Ascending aorta (tissue), 2 donors: ENCODE measurements around the gene TSEN2. TPM values are rescaled to one million over a fixed set of nuclear protein-coding genes. Genes with fewer than 3 reads are reported as not detected.

Source experiments
- DNase-seq, 2 donors: peaks; one replicate each; pipeline ENCODE4 v3.0.0-alpha.2; 2019; ENCODE audit warnings: low spot score in 2 of 2
- H3K27ac ChIP-seq, 2 donors: fragments of 200-600 bp; sonication (generic); one replicate each; pipeline ENCODE4 v1.5.1; 2016 to 2017; ENCODE audit warnings: mild to moderate bottlenecking in 1 of 2
- H3K27me3 ChIP-seq: fragments of 200-600 bp; sonication (generic); one replicate; pipeline ENCODE4 v1.5.1; 2017
- H3K36me3 ChIP-seq, 2 donors: fragments of 200-600 bp; sonication (generic); one replicate each; pipeline ENCODE4 v1.5.1; 2016
- H3K4me1 ChIP-seq, 2 donors: fragments of 200-600 bp; sonication (generic); one replicate each; pipeline ENCODE4 v1.5.1; 2016 to 2017; ENCODE audit warnings: mild to moderate bottlenecking in 1 of 2
- H3K4me3 ChIP-seq, 2 donors: fragments of 200-600 bp; sonication (generic); one replicate each; pipeline ENCODE4 v1.5.1; 2016 to 2017; ENCODE audit warnings: mild to moderate bottlenecking in 1 of 2
- H3K9me3 ChIP-seq, 2 donors: fragments of 200-600 bp; sonication (generic); one replicate each; pipeline ENCODE4 v1.5.1; 2016
- intact Hi-C: fragments of 100-400 bp; cut with DNase I; formaldehyde crosslinking; loops from one replicate; pipeline ENCODE4 v1.15.1; 2023
- total RNA-seq: library from RNA; depleted of rRNA; stranded (reverse); fragments of >200 nt; gene quantifications from one replicate; pipeline ENCODE4 v1.1.0, GENCODE V29; 2016
- TF ChIP-seq, protein P1 (sequence below), 3 experiments: fragments of 200-600 bp in 2 of 3; fragments of 450-650 bp in 1 of 3; sonication (generic) in 2 of 3; IDR thresholded peaks; one replicate each; pipeline ENCODE4 v1.5.1; 2016 to 2019; ENCODE audit warnings: antibody characterized with exemption in 3 of 3, mild to moderate bottlenecking in 1 of 3, moderate library complexity in 1 of 3

The TSEN2 gene
- total RNA-seq, 1 donor from 2014 or later: 6.3 TPM

DNA sequence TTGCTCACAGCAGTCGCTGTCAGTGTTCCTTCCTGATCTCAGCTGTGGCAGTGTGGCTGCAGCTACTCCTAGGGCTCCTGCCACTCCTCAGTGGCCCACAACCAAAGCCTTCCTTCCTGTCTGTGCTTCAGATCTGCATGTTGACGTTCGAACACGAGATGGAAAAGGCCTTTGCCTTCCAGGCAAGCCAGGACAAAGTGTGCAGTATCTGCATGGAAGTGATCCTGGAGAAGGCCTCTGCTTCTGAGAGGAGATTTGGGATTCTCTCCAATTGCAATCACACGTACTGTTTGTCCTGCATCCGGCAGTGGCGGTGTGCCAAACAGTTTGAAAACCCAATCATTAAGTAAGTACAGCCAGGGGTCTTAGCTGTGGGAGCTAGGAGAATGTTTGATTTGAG is 90.4 kb downstream of the TSEN2 start:
- Histone ChIP-seq H3K36me3 (peaks cover 85 to 98% of the 10 kb centered on the region in 2 donors), H3K27ac (no peak overlapping the region), H3K4me3 (no peak overlapping the region), H3K27me3 (no peaks in the 10 kb centered on the region), H3K4me1 (no peaks in the 10 kb centered on the region), H3K9me3 (no peaks in the 10 kb centered on the region)
- no peak for DNase-seq
- TF ChIP-seq, protein P1, sequence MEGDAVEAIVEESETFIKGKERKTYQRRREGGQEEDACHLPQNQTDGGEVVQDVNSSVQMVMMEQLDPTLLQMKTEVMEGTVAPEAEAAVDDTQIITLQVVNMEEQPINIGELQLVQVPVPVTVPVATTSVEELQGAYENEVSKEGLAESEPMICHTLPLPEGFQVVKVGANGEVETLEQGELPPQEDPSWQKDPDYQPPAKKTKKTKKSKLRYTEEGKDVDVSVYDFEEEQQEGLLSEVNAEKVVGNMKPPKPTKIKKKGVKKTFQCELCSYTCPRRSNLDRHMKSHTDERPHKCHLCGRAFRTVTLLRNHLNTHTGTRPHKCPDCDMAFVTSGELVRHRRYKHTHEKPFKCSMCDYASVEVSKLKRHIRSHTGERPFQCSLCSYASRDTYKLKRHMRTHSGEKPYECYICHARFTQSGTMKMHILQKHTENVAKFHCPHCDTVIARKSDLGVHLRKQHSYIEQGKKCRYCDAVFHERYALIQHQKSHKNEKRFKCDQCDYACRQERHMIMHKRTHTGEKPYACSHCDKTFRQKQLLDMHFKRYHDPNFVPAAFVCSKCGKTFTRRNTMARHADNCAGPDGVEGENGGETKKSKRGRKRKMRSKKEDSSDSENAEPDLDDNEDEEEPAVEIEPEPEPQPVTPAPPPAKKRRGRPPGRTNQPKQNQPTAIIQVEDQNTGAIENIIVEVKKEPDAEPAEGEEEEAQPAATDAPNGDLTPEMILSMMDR (IDR thresholded peaks at IDR 0.05): no peak
- intact Hi-C loops: no loop called here

- H3K27me3 ChIP-seq: no peaks in the 10 kb centered on the region
- intact Hi-C loops: no loop called here
- TF ChIP-seq, protein P1 (IDR thresholded peaks at IDR 0.05): no peak
- DNase-seq: no peak
- H3K36me3 ChIP-seq: peaks cover 77 to 97% of the 10 kb centered on the region in 2 donors
- peaks cover 0 to 2% of the 10 kb centered on the region in 2 donors for H3K4me1 ChIP-seq
- H3K27ac ChIP-seq: no peak overlapping the region
- no peak overlapping the region for H3K4me3 ChIP-seq
- no peaks in the 10 kb centered on the region for H3K9me3 ChIP-seq
Measured at GRCh38 chr3:12577379-12577778, 93.1 kb downstream of the TSEN2 start.

DNA sequence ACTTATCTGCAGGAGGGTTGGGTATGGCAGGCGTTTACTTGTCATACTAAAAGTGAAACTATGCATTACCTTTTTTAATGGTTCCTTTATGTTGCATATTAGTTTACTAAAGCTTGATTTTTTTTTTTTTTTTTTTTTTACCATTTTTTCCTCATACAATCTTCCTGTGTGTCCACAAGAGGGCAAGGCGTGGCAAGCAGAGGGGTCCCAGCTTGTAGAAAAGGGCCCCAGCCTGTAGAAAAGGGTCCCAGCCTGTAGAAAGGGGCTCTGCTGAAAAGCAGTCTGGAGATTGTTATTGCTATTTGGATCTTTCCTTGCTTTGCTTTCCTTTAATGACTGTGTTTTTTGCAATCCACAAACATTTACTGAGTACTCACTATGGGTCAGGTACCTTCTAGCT is 94.5 kb downstream of the TSEN2 start:
- no peak for DNase-seq
- intact Hi-C loops: no loop called here
- Histone ChIP-seq H3K4me3 (no peak overlapping the region), H3K4me1 (peaks cover 0 to 2% of the 10 kb centered on the region in 2 donors), H3K27ac (no peak overlapping the region), H3K36me3 (peaks cover 73 to 97% of the 10 kb centered on the region in 2 donors), H3K27me3 (no peaks in the 10 kb centered on the region), H3K9me3 (no peaks in the 10 kb centered on the region)
- TF ChIP-seq, protein P1 (IDR thresholded peaks at IDR 0.05): no peak

DNA sequence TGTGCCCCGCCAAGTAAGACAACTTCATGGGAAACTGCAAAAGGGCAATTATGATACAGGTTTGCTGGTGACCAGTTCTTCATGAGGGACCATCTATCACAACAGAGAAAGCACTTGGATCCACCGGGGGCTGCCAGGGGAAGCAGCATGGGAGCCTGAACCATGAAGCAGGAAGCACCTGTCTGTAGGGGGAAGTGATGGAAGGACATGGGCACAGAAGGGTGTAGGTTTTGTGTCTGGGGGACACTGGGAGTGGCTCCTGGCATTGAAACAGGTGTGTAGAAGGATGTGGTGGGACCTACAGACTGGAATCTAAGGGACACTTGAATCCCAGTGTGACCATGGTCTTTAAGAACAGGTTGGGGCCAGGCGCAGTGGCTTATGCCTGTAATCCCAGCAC is 95.2 kb downstream of the TSEN2 start:
- no peak for DNase-seq
- H3K36me3 ChIP-seq: peaks cover 73 to 97% of the 10 kb centered on the region in 2 donors

GRCh38 chr3:12579905-12580304 is 95.6 kb downstream of the TSEN2 start:
- Histone ChIP-seq H3K4me1 (peaks cover 0 to 2% of the 10 kb centered on the region in 2 donors), H3K4me3 (no peak overlapping the region), H3K27me3 (no peaks in the 10 kb centered on the region), H3K27ac (peak overlapping the region; percentile 15 to 27), H3K36me3 (peaks cover 73 to 97% of the 10 kb centered on the region in 2 donors), H3K9me3 (no peaks in the 10 kb centered on the region)
- TF ChIP-seq, protein P1 (IDR thresholded peaks at IDR 0.05): no peak
- DNase-seq: no peak
- intact Hi-C loops: no loop called here

More for the DNA sequence above, 95.2 kb downstream of the TSEN2 start:
- TF ChIP-seq, protein P1 (IDR thresholded peaks at IDR 0.05): no peak
- intact Hi-C loops: no loop called here
- Histone ChIP-seq H3K27me3 (no peaks in the 10 kb centered on the region), H3K27ac (peak overlapping the region; percentile 15 to 27), H3K4me1 (peaks cover 0 to 2% of the 10 kb centered on the region in 2 donors), H3K4me3 (no peak overlapping the region), H3K9me3 (no peaks in the 10 kb centered on the region)

GRCh38 chr3:12582730-12583129 is 98.5 kb downstream of the TSEN2 start:
- H3K4me1 ChIP-seq: peaks cover 0 to 2% of the 10 kb centered on the region in 2 donors
- no peaks in the 10 kb centered on the region for H3K27me3 ChIP-seq
- no peak overlapping the region for H3K27ac ChIP-seq
- TF ChIP-seq, protein P1 (IDR thresholded peaks at IDR 0.05): no peak
- no peak overlapping the region for H3K4me3 ChIP-seq
- no peak for DNase-seq
- intact Hi-C loops: no loop called here
- H3K9me3 ChIP-seq: no peaks in the 10 kb centered on the region
- peaks cover 67 to 96% of the 10 kb centered on the region in 2 donors for H3K36me3 ChIP-seq
